Choroid plexus epithelial cell (primary cell): ENCODE measurements around the gene ALG11.
A peak's percentile ranks its signal among the peaks of the same experiment; 100 is the strongest.
"Not testable (repeated sequence)": the region's sequence is repeated elsewhere in the genome, so short reads cannot be mapped to it uniquely, and the experiment has no call there.

Source experiments
- DNase-seq: peaks from one replicate; pipeline ENCODE4 v3.0.0-alpha.2; 2010; ENCODE audit warnings: low read depth
- H3K4me3 ChIP-seq: 2 replicates; pipeline ENCODE4 v1.5.1; 2011; ENCODE audit warnings: low read depth, mild to moderate bottlenecking, control low read depth, low read length, moderate library complexity
- TF ChIP-seq, protein P1 (sequence below): conservative IDR thresholded peaks from 2 replicates; pipeline ENCODE4 v1.5.1; 2011; ENCODE audit warnings: low read depth, mild to moderate bottlenecking, control low read depth, inconsistent platforms, low read length, moderate library complexity

The ALG11 gene

GRCh38 chr13:52029569-52029968 lies 17.4 kb downstream of the ALG11 start:
- no peak overlapping the region for H3K4me3 ChIP-seq
- DNase-seq = no peak
- TF ChIP-seq, protein P1, sequence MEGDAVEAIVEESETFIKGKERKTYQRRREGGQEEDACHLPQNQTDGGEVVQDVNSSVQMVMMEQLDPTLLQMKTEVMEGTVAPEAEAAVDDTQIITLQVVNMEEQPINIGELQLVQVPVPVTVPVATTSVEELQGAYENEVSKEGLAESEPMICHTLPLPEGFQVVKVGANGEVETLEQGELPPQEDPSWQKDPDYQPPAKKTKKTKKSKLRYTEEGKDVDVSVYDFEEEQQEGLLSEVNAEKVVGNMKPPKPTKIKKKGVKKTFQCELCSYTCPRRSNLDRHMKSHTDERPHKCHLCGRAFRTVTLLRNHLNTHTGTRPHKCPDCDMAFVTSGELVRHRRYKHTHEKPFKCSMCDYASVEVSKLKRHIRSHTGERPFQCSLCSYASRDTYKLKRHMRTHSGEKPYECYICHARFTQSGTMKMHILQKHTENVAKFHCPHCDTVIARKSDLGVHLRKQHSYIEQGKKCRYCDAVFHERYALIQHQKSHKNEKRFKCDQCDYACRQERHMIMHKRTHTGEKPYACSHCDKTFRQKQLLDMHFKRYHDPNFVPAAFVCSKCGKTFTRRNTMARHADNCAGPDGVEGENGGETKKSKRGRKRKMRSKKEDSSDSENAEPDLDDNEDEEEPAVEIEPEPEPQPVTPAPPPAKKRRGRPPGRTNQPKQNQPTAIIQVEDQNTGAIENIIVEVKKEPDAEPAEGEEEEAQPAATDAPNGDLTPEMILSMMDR = no peak

GRCh38 chr13:52030401-52030800 lies 18.2 kb downstream of the ALG11 start:
- H3K4me3 ChIP-seq, DNase-seq: not testable (repeated sequence)

DNA sequence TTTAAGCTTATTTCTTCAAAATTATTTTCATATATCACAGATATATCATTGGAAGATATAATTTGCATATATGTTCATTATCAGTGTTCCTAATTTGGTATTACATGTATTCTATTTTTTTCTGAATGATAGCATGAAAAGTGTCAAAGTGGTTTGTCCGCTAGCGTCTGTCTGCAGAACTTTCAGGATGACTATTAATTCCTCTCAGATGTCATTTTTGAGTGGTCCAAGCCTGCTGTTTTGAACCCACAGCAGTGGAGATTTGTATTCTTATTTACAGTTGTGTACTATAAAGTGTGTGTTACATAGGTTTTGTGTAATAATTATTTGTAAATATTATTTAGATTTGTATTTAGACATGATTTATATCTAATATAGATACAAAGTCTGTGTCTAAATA lies 20.8 kb downstream of the ALG11 start:
- no peak for DNase-seq
- no peak overlapping the region for H3K4me3 ChIP-seq
- TF ChIP-seq, protein P1 = no peak

- DNase-seq = peak; percentile 15
- H3K4me3 ChIP-seq = no peak overlapping the region
- TF ChIP-seq, protein P1 = no peak
These were observed 22.5 kb downstream of the ALG11 start for GRCh38 chr13:52034616-52035226.

DNA sequence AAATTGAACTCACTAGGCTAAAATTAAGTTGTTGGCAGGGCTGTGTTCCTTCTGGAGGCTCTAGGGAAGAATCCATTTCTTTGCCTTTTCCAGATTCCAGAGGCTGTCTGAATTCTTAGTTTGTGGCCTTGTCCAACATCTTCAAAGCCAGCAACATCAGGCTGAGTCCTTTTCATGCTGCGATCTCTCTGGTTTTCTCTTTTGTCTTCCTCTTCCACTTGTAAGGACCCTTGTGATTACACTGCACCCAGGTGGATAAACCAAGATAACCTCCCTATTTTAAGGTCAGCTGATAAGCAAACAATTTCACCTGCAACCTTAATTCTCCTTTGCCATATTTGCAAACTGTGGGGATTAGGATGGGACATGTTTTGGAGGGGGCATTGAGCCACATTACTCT lies 23.8 kb downstream of the ALG11 start:
- TF ChIP-seq, protein P1 = no peak
- no peak overlapping the region for H3K4me3 ChIP-seq
- DNase-seq = no peak

DNA sequence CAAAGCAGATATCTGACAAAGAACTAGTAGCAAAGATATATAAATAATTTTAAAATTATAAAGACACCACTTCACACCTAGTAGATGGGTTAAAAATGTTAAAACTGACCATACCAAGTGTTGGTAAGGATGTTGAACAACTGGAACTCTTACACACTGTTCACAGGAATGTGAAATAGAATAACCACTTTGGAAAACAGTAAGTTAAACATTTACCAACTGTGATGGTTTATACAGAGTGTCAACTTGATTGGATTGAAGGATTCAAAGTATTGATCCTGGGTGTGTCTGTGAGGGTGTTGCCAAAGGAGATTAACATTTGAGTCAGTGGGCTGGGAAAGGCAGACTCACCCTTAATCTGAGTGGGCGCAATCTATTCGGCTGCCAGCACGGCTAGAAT lies 31.5 kb downstream of the ALG11 start:
- no peak overlapping the region for H3K4me3 ChIP-seq
- TF ChIP-seq, protein P1 = no peak
- no peak for DNase-seq

GRCh38 chr13:52047463-52047862 lies 35.3 kb downstream of the ALG11 start:
- DNase-seq = no peak
- TF ChIP-seq, protein P1 = no peak
- H3K4me3 ChIP-seq = no peak overlapping the region

DNA sequence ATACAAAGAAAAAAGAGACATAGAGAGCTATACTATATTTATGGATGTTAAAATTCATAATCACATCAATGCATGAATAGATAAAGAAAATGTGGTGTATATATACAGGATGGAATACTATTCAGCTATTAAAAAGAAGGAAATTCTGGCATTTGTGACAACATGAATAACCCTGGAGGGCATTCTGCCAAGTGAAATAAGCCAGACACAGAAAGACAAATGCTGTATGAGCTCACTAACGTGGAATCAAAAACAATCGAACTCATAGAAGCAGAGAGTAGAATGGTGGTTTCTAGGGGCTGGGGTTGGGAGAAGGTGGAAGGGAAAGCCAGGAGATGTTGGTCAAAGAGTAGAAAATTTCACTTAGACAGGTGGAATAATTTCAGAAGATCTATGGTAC lies 36.3 kb downstream of the ALG11 start:
- DNase-seq = peak; percentile 21
- TF ChIP-seq, protein P1 = no peak
- H3K4me3 ChIP-seq = no peak overlapping the region
